GM12865 (cell line): ENCODE measurements around the gene GBP6.
"Not testable (repeated sequence)": the region's sequence is repeated elsewhere in the genome, so short reads cannot be mapped to it uniquely, and the experiment has no call there.

Experiments used
- DNase-seq: peaks from one replicate; pipeline ENCODE4 v3.0.0; 2010; ENCODE audit warnings: low read depth
- H3K4me3 ChIP-seq: 2 replicates; pipeline ENCODE4 v1.5.1; 2011; ENCODE audit warnings: mild to moderate bottlenecking, low read depth, low read length, control low read depth
- TF ChIP-seq, protein P1 (sequence below): IDR thresholded peaks from 2 replicates; pipeline ENCODE4 v1.5.1; 2011; ENCODE audit warnings: low read length, control low read depth, low read depth, inconsistent platforms; ENCODE audit not compliant: insufficient read depth; ENCODE audit errors: missing control alignments

The GBP6 gene

DNA sequence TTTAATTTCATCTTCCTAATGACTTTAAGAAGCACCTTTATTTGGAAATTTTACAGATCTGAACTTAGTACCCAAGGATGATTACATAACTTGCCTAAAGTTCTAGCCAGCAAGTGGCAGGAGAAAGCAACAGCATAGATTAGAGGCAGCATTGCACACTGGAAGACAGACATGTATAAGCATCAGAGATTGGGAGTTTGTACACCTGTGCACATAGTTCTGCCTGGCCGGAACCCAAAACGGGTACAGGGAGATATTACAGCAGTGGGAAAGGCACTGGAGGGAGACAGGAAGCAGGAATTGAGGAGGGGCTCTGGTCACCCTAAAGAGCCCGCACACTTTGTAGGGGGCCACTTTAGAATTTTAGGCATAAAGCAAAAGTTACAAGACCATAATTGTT lies 19.3 kb downstream of the GBP6 start:
- no peak for DNase-seq
- TF ChIP-seq, protein P1, sequence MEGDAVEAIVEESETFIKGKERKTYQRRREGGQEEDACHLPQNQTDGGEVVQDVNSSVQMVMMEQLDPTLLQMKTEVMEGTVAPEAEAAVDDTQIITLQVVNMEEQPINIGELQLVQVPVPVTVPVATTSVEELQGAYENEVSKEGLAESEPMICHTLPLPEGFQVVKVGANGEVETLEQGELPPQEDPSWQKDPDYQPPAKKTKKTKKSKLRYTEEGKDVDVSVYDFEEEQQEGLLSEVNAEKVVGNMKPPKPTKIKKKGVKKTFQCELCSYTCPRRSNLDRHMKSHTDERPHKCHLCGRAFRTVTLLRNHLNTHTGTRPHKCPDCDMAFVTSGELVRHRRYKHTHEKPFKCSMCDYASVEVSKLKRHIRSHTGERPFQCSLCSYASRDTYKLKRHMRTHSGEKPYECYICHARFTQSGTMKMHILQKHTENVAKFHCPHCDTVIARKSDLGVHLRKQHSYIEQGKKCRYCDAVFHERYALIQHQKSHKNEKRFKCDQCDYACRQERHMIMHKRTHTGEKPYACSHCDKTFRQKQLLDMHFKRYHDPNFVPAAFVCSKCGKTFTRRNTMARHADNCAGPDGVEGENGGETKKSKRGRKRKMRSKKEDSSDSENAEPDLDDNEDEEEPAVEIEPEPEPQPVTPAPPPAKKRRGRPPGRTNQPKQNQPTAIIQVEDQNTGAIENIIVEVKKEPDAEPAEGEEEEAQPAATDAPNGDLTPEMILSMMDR = no peak
- no peak overlapping the region for H3K4me3 ChIP-seq

DNA sequence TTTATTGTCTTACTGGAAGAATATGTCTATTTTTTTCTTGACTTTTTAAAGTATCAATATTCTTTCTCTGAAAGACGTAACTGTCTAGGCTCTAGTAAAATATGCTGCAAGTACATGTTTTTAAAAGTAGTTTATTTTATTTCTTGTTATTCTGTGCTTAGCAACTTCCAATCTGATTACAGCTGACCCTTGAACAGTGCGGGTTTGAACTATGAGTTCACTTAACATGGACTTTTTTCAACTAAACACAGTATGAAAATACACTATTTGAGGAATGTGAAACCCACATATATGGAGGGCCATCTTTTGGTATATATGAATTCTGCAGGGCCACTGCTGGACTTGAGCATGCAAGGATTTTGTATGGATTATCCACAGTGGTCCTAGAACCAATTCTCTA lies 26.8 kb downstream of the GBP6 start:
- TF ChIP-seq, protein P1 = no peak
- no peak overlapping the region for H3K4me3 ChIP-seq
- DNase-seq = no peak

DNA sequence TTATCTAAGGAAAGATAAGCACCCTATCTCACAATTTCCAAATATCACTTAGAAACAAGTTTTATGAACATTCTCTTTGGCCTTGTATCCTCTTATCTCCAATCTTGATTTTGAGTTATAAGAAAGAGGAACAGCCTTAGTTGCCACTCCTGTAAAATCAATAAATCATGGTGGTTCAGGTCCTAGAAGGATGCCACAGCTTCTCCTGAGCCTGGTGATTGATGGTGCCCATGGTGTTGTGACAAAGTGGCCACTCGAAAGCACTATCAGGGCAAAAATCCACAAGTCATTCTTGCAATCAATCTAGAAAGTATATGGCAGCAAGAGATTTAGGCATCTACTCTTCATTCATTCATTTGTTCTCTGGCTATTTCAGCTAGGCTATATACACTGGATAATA lies 27.8 kb downstream of the GBP6 start:
- no peak overlapping the region for H3K4me3 ChIP-seq
- DNase-seq = no peak
- TF ChIP-seq, protein P1 = no peak

GRCh38 chr1:89394851-89395250 lies 31.0 kb downstream of the GBP6 start:
- no peak for DNase-seq
- TF ChIP-seq, protein P1 = no peak
- no peak overlapping the region for H3K4me3 ChIP-seq

- TF ChIP-seq, protein P1 = no peak
- DNase-seq = no peak
- H3K4me3 ChIP-seq = no peak overlapping the region
Observed at GRCh38 chr1:89396902-89397301, 33.0 kb downstream of the GBP6 start.

DNA sequence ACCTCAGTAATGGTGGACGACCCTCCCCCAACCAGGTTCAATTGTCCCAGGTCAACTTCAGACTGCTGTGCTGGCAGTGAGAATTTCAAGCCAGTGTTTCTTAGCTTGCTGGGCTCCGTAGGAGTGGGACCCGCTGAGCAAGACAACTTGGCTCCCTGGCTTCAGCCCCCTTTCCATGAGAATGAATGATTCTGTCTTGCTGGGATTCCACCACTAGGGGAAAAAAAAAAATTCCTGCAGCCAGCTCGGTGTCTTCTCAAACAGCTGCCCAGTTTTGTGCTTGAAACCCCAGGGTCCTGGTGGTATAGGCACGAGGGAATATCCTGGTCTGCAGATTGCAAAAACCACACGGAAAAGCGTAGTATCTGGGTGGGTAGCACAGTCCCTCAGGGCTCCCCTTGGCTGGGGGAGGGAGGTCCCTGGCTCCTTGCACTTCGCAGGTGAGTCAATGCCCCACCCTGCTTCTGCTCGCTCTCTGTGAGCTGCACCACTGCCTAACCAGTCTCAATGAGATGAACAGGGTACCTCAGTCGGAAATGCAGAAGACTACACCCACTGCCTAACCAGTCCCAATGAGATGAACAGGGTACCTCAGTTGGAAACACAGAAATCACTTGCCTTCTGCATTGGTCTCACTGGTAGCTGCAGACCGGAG lies 41.5 kb downstream of the GBP6 start:
- TF ChIP-seq, protein P1 = no peak
- DNase-seq = no peak
- no peak overlapping the region for H3K4me3 ChIP-seq

DNA sequence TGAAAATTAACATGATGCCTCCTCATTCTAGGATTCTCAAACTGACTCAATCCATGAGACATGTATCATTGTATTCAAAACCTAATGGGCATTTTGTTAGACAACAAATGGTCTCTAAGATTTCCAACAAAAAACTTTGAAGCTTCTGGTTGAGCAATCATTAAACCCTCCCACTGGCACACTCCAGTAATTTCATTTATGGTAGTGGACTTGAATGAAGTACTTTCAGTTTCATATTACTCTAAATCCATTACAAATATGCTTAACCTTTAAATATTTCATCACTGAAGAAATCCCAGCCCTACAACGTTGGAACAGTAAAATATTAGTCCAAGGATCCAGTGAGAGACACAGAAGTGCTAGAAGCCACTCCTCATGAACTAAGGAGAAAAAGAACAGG lies 43.5 kb downstream of the GBP6 start:
- no peak for DNase-seq
- H3K4me3 ChIP-seq = no peak overlapping the region
- TF ChIP-seq, protein P1 = no peak

- not testable (repeated sequence) for DNase-seq, H3K4me3 ChIP-seq
Observed at GRCh38 chr1:89407768-89408167, 43.9 kb downstream of the GBP6 start.
